Gastrocnemius medialis (tissue), 4 donors: ENCODE data around the gene SMAD6.

ENCODE experiments used
- POLR2A ChIP-seq, 2 donors: fragments of 450-650 bp; IDR thresholded peaks; one replicate each; pipeline ENCODE4 v1.6.1; 2017; ENCODE audit warnings: antibody characterized with exemption in 2 of 2, mild to moderate bottlenecking in 2 of 2, moderate library complexity in 2 of 2
- TF ChIP-seq, protein P1 (sequence below), 5 experiments: fragments of 450-650 bp in 3 of 5; fragments of 200-600 bp in 2 of 5; sonication (generic) in 2 of 5; IDR thresholded peaks in 4 of 5; conservative IDR thresholded peaks in 1 of 5; 1 replicate in 4 of 5; 2 replicates in 1 of 5; pipeline ENCODE4 v1.5.1; 2016 to 2019; ENCODE audit warnings: antibody characterized with exemption in 5 of 5, mild to moderate bottlenecking in 3 of 5, moderate library complexity in 3 of 5

DNA sequence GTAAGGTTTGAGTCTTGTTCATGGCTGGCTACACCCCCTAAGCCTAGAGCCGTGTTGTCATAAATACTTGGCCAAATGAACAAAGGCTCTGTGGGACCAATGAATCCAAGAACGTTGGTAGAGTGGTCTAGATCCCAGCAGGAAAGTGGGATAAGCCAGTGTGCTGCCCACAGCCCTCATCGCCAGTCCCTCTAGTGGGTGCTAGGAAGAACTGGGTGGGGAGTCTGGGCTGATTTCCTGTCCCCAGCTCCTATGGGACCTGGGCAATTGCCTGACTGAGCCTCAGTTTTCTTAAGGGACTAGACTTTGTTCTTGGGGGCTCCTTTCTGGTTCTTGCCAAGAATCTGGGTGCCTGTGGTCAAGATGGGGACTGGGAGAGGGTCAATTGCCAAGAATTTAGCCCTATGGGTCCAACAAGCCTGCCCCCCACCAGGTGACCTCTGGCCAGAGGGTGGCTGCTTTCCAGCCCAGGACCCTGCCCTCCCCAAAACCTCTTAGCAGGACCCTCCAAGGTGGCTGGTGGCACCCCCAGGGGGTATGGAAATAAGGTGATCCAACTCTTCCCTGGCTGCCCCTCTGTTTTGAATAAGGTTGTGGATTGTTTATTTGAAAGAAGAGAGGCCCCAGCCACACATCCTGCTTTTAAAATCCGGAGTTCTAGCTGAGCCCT, 42.7 kb downstream of the SMAD6 start:
- TF ChIP-seq, protein P1, sequence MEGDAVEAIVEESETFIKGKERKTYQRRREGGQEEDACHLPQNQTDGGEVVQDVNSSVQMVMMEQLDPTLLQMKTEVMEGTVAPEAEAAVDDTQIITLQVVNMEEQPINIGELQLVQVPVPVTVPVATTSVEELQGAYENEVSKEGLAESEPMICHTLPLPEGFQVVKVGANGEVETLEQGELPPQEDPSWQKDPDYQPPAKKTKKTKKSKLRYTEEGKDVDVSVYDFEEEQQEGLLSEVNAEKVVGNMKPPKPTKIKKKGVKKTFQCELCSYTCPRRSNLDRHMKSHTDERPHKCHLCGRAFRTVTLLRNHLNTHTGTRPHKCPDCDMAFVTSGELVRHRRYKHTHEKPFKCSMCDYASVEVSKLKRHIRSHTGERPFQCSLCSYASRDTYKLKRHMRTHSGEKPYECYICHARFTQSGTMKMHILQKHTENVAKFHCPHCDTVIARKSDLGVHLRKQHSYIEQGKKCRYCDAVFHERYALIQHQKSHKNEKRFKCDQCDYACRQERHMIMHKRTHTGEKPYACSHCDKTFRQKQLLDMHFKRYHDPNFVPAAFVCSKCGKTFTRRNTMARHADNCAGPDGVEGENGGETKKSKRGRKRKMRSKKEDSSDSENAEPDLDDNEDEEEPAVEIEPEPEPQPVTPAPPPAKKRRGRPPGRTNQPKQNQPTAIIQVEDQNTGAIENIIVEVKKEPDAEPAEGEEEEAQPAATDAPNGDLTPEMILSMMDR (IDR thresholded peaks at IDR 0.05 in 4 of 5, conservative IDR thresholded peaks at IDR 0.05 in 1 of 5), result no peak
- no peak for TF ChIP-seq POLR2A (IDR thresholded peaks at IDR 0.05)
